Right atrium auricular region (tissue), 2 donors: ENCODE measurements around the gene RBPJL. TPM values are rescaled to one million over a fixed set of nuclear protein-coding genes. Genes with fewer than 3 reads are reported as not detected.

Experiments used
- DNase-seq: peaks from one replicate; pipeline ENCODE4 v3.0.0-alpha.2; 2019; ENCODE audit warnings: low spot score
- H3K27ac ChIP-seq, 2 donors: fragments of 200-600 bp; sonication (generic); 1 replicate in 1 of 2; 2 replicates in 1 of 2; pipeline ENCODE4 v1.5.1; 2016 to 2019
- H3K27me3 ChIP-seq, 2 donors: fragments of 200-600 bp; sonication (generic); one replicate each; pipeline versions ENCODE4 v1.5.1 to v1.6.0; 2017 to 2019
- H3K36me3 ChIP-seq: fragments of 200-600 bp; sonication (generic); one replicate; pipeline ENCODE4 v1.5.1; 2016
- H3K4me1 ChIP-seq, 2 donors: fragments of 200-600 bp; sonication (generic); one replicate each; pipeline versions ENCODE4 v1.5.1 to v1.6.0; 2017 to 2019
- H3K4me3 ChIP-seq, 2 donors: fragments of 200-600 bp; sonication (generic); 1 replicate in 1 of 2; 2 replicates in 1 of 2; pipeline ENCODE4 v1.5.1; 2017 to 2019; ENCODE audit warnings: mild to moderate bottlenecking in 1 of 2, moderate library complexity in 1 of 2
- H3K9me3 ChIP-seq, 2 donors: fragments of 200-600 bp; sonication (generic); one replicate each; pipeline ENCODE4 v1.5.1; 2019
- CTCF ChIP-seq, 2 donors: fragments of 200-600 bp; sonication (generic); IDR thresholded peaks; one replicate each; pipeline ENCODE4 v1.5.1; 2019; ENCODE audit warnings: antibody characterized with exemption in 2 of 2
- total RNA-seq, 2 donors: library from RNA; depleted of rRNA; stranded (reverse); fragments of >200 nt; gene quantifications; one replicate each; pipeline ENCODE4 v1.1.0, GENCODE V29; 2016

Gene RBPJL
- total RNA-seq, 2 donors from 2014 or later = not detected

- Histone ChIP-seq H3K4me3 (no peak overlapping the region), H3K4me1 (peaks cover 0 to 12% of the 10 kb centered on the region in 2 donors), H3K27ac (no peak overlapping the region), H3K36me3 (no peaks in the 10 kb centered on the region), H3K9me3 (no peaks in the 10 kb centered on the region), H3K27me3 (no peaks in the 10 kb centered on the region)
- no peak for TF ChIP-seq CTCF (IDR thresholded peaks at IDR 0.05)
- DNase-seq = no peak
Observed at GRCh38 chr20:45303586-45304463, 2.8 kb upstream of the RBPJL start.

GRCh38 chr20:45304464-45304999 is 2.1 kb upstream of the RBPJL start:
- no peak for DNase-seq
- H3K27ac ChIP-seq = no peak overlapping the region
- no peaks in the 10 kb centered on the region for H3K36me3 ChIP-seq
- no peaks in the 10 kb centered on the region for H3K9me3 ChIP-seq
- TF ChIP-seq CTCF (IDR thresholded peaks at IDR 0.05) = no peak
- no peak overlapping the region for H3K4me3 ChIP-seq
- peaks cover 0 to 12% of the 10 kb centered on the region in 2 donors for H3K4me1 ChIP-seq
- H3K27me3 ChIP-seq = no peaks in the 10 kb centered on the region

GRCh38 chr20:45305262-45305661 is 1.4 kb upstream of the RBPJL start:
- no peak for TF ChIP-seq CTCF (IDR thresholded peaks at IDR 0.05)
- Histone ChIP-seq H3K36me3 (no peaks in the 10 kb centered on the region), H3K27me3 (no peaks in the 10 kb centered on the region), H3K4me3 (no peak overlapping the region), H3K9me3 (no peaks in the 10 kb centered on the region), H3K27ac (no peak overlapping the region), H3K4me1 (peaks cover 0 to 12% of the 10 kb centered on the region in 2 donors)
- DNase-seq = no peak

GRCh38 chr20:45307076-45307640 is 518 bp downstream of the RBPJL start:
- no peaks in the 10 kb centered on the region for H3K27me3 ChIP-seq

GRCh38 chr20:45308117-45308778 is 1.6 kb downstream of the RBPJL start, which contains the start of gene MATN4:
MATN4 (minus strand) TSS chr20:45308299; CDS start chr20:45305582, 2,717 bp downstream.
- Histone ChIP-seq H3K4me1 (peaks cover 0 to 12% of the 10 kb centered on the region in 2 donors), H3K36me3 (no peaks in the 10 kb centered on the region), H3K27me3 (no peaks in the 10 kb centered on the region), H3K27ac (no peak within 1 kb of the TSS), H3K9me3 (no peaks in the 10 kb centered on the region), H3K4me3 (no peak within 1 kb of the TSS)
- peak; percentile 61 for DNase-seq
- TF ChIP-seq CTCF (IDR thresholded peaks at IDR 0.05) = no peak

More at GRCh38 chr20:45307076-45307640, 518 bp downstream of the RBPJL start:
- Histone ChIP-seq H3K27ac (no peak overlapping the region), H3K9me3 (no peaks in the 10 kb centered on the region), H3K4me3 (no peak overlapping the region), H3K4me1 (peaks cover 0 to 12% of the 10 kb centered on the region in 2 donors), H3K36me3 (no peaks in the 10 kb centered on the region)
- DNase-seq = no peak
- no peak for TF ChIP-seq CTCF (IDR thresholded peaks at IDR 0.05)
